Neuronal stem cell (in vitro differentiated cells): ENCODE measurements around the gene PDGFA.
A peak's percentile ranks its signal among the peaks of the same experiment; 100 is the strongest.

Experiments
- DNase-seq: peaks from one replicate; pipeline ENCODE4 v3.0.0-alpha.2; 2013; ENCODE audit warnings: low spot score
- H2AFZ ChIP-seq: one replicate; pipeline ENCODE4 v1.6.1; 2013; ENCODE audit warnings: mild to moderate bottlenecking, low read length, inconsistent platforms
- H2AK5ac ChIP-seq: 2 replicates; pipeline ENCODE4 v1.6.1; 2013; ENCODE audit warnings: low read depth, mild to moderate bottlenecking, inconsistent platforms, low read length, moderate library complexity, mixed read lengths
- H2BK120ac ChIP-seq: 2 replicates; pipeline ENCODE4 v1.6.1; 2013; ENCODE audit warnings: low read depth, mild to moderate bottlenecking, inconsistent platforms, low read length, moderate library complexity, mixed read lengths
- H2BK12ac ChIP-seq: one replicate; pipeline ENCODE4 v1.6.1; 2013; ENCODE audit warnings: low read length, inconsistent platforms
- H2BK15ac ChIP-seq: 2 replicates; pipeline ENCODE4 v1.6.1; 2013; ENCODE audit warnings: mild to moderate bottlenecking, low read length, inconsistent platforms, mixed read lengths
- H2BK5ac ChIP-seq: one replicate; pipeline ENCODE4 v1.6.1; 2013; ENCODE audit warnings: inconsistent platforms, mild to moderate bottlenecking, low read length, moderate library complexity
- H3K14ac ChIP-seq: one replicate; pipeline ENCODE4 v1.6.1; 2013; ENCODE audit warnings: low read length, inconsistent platforms
- H3K18ac ChIP-seq: 2 replicates; pipeline ENCODE4 v1.6.1; 2013; ENCODE audit warnings: low read length, inconsistent platforms
- H3K23ac ChIP-seq: 2 replicates; pipeline ENCODE4 v1.6.1; 2013; ENCODE audit warnings: low read depth, mild to moderate bottlenecking, mixed read lengths, low read length, inconsistent platforms; ENCODE audit not compliant: poor library complexity
- H3K27ac ChIP-seq: replicated peaks from 3 replicates; pipeline ENCODE4 v1.5.1; 2013; ENCODE audit warnings: low read length, inconsistent platforms
- H3K27me3 ChIP-seq, 3 experiments: 2 replicates each; pipeline ENCODE4 v1.6.1; 2013; ENCODE audit warnings: low read length in 3 of 3, mild to moderate bottlenecking in 2 of 3, inconsistent platforms in 1 of 3, low read depth in 1 of 3, mixed read lengths in 1 of 3, moderate library complexity in 1 of 3; ENCODE audit not compliant: control insufficient read depth in 3 of 3, insufficient read depth in 3 of 3
- H3K36me3 ChIP-seq, 2 donors: replicated peaks in 1 of 2; 2 replicates each; pipeline ENCODE4 v1.6.1; 2013; ENCODE audit warnings: low read length in 2 of 2; ENCODE audit not compliant: control insufficient read depth in 2 of 2, insufficient read depth in 2 of 2
- H3K4ac ChIP-seq: 2 replicates; pipeline ENCODE4 v1.6.1; 2013; ENCODE audit warnings: inconsistent platforms, mild to moderate bottlenecking, low read length, moderate library complexity
- H3K4me1 ChIP-seq, 2 donors: 1 replicate in 1 of 2; 2 replicates in 1 of 2; pipeline ENCODE4 v1.6.1; 2013; ENCODE audit warnings: low read length in 2 of 2, low read depth in 1 of 2; ENCODE audit not compliant: control insufficient read depth in 2 of 2, insufficient read depth in 1 of 2
- H3K4me2 ChIP-seq: one replicate; pipeline ENCODE4 v1.6.1; 2013; ENCODE audit warnings: mild to moderate bottlenecking, low read length, inconsistent platforms; ENCODE audit not compliant: insufficient read depth, poor library complexity, severe bottlenecking
- H3K4me3 ChIP-seq, 2 donors: 2 replicates each; pipeline ENCODE4 v1.5.1; 2013; ENCODE audit warnings: low read length in 2 of 2, mild to moderate bottlenecking in 2 of 2, inconsistent platforms in 1 of 2, moderate library complexity in 1 of 2
- H3K79me1 ChIP-seq: one replicate; pipeline ENCODE4 v1.6.1; 2013; ENCODE audit warnings: low read depth, mild to moderate bottlenecking, inconsistent platforms, low read length, moderate library complexity
- H3K9ac ChIP-seq: one replicate; pipeline ENCODE4 v1.6.1; 2013; ENCODE audit warnings: mild to moderate bottlenecking, low read depth, low read length, inconsistent platforms; ENCODE audit not compliant: poor library complexity
- H3K9me3 ChIP-seq, 2 donors: replicated peaks in 1 of 2; 2 replicates each; pipeline versions ENCODE3 to v1.6.1; 2013; ENCODE audit warnings: low read length in 2 of 2, mild to moderate bottlenecking in 2 of 2, inconsistent platforms in 1 of 2, low read depth in 1 of 2, mixed read lengths in 1 of 2, moderate library complexity in 1 of 2; ENCODE audit not compliant: control insufficient read depth in 2 of 2, insufficient read depth in 1 of 2
- H4K8ac ChIP-seq: one replicate; pipeline ENCODE4 v1.6.1; 2013; ENCODE audit warnings: low read depth, mild to moderate bottlenecking, inconsistent platforms, low read length, moderate library complexity
- H4K91ac ChIP-seq: one replicate; pipeline ENCODE4 v1.6.1; 2013; ENCODE audit warnings: low read length, low read depth, mild to moderate bottlenecking, inconsistent platforms; ENCODE audit not compliant: poor library complexity
- WGBS, 2 donors: extraction: QIAGEN DNeasy Blood & Tissue Kit; methylation state at CpG; one replicate each; pipeline ENCODE4 v1.1.7; 2013; ENCODE audit warnings: missing lambda C conversion rate in 2 of 2, mixed read lengths in 1 of 2; ENCODE audit not compliant: insufficient read length in 2 of 2, insufficient replicate concordance in 1 of 2; ENCODE audit errors: extremely low coverage in 2 of 2; 5-methylcytosine and 5-hydroxymethylcytosine counted together

The PDGFA gene

DNA sequence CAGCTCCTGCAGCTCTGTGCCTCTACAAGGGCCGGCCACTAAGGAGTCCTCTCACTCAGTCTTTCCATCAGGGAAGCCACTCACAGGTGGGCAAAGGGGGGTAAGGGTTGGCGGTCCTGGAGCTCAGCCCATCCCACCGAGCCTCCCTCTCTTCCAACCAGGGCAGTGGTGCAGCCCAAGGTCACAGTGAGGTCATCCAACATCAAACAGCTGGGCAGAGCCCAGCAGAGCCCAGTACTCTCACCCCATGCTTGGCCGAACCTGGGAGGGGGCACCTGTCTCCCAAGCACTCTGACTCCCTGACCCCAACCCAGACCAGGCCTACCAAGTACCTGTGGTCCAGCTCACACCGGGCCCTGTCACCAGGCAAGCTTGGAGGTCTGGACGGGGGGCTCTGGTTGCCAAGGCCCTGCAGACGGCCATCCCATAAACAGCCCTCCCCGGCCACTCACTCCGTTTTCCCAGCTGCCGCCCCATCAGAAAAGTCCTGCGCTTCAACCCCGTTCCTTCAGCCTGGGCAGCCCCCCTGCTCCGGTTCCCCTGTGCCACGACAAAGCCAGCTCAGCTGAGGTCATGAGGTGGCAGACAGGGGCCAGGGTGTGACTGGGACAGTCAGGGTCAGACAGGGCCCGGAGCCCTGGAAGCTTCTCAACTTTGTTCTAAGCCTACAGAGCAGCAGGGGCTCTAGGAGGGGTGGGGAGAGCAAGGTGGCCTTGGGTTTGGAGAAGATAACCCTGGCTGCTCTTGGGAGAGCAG lies 27.5 kb downstream of the PDGFA start:
- Histone ChIP-seq H3K4me2 (no peak overlapping the region), H2BK15ac (peak overlapping the region; percentile 78), H3K14ac (peak overlapping the region; percentile 56), H2BK5ac (peak overlapping the region; percentile 66), H3K9ac (no peak overlapping the region), H2BK12ac (peak overlapping the region; percentile 73), H3K27ac (no peak overlapping the region), H3K36me3 (no peaks in the 10 kb centered on the region), H2BK120ac (peak overlapping the region; percentile 61), H3K23ac (no peak overlapping the region), H3K18ac (peak overlapping the region; percentile 76), H4K91ac (no peak overlapping the region), H3K4me3 (no peak overlapping the region), H3K4me1 (no peaks in the 10 kb centered on the region), H2AFZ (no peak overlapping the region), H2AK5ac (peak overlapping the region; percentile 84), H3K9me3 (no peaks in the 10 kb centered on the region), H4K8ac (peak overlapping the region; percentile 17), H3K27me3 (no peaks in the 10 kb centered on the region), H3K4ac (no peak overlapping the region), H3K79me1 (no peaks in the 10 kb centered on the region)
- WGBS, 2 donors: no CpG with 5 or more reads among the region's 15 CpGs
- no peak for DNase-seq

GRCh38 chr7:491292-491957 lies 28.2 kb downstream of the PDGFA start:
- WGBS, 2 donors: no CpG with 5 or more reads among the region's 22 CpGs
- Histone ChIP-seq H3K79me1 (no peaks in the 10 kb centered on the region), H4K91ac (no peak overlapping the region), H2BK120ac (peak overlapping the region; percentile 61), H2BK5ac (peak overlapping the region; percentile 66), H3K4me2 (no peak overlapping the region), H3K36me3 (no peaks in the 10 kb centered on the region), H3K4me3 (no peak overlapping the region), H2BK12ac (peak overlapping the region; percentile 73), H3K23ac (no peak overlapping the region), H3K27ac (no peak overlapping the region), H3K4me1 (no peaks in the 10 kb centered on the region), H4K8ac (peak overlapping the region; percentile 17), H3K14ac (peak overlapping the region; percentile 56), H3K9ac (no peak overlapping the region), H2AK5ac (peak overlapping the region; percentile 84), H3K27me3 (peaks cover 0 to 2% (median 0%) of the 10 kb centered on the region in 3 experiments), H2BK15ac (peak overlapping the region; percentile 78), H2AFZ (no peak overlapping the region), H3K9me3 (peaks cover 0 to under 1% of the 10 kb centered on the region in 2 donors), H3K18ac (peak overlapping the region; percentile 76), H3K4ac (no peak overlapping the region)
- no peak for DNase-seq

DNA sequence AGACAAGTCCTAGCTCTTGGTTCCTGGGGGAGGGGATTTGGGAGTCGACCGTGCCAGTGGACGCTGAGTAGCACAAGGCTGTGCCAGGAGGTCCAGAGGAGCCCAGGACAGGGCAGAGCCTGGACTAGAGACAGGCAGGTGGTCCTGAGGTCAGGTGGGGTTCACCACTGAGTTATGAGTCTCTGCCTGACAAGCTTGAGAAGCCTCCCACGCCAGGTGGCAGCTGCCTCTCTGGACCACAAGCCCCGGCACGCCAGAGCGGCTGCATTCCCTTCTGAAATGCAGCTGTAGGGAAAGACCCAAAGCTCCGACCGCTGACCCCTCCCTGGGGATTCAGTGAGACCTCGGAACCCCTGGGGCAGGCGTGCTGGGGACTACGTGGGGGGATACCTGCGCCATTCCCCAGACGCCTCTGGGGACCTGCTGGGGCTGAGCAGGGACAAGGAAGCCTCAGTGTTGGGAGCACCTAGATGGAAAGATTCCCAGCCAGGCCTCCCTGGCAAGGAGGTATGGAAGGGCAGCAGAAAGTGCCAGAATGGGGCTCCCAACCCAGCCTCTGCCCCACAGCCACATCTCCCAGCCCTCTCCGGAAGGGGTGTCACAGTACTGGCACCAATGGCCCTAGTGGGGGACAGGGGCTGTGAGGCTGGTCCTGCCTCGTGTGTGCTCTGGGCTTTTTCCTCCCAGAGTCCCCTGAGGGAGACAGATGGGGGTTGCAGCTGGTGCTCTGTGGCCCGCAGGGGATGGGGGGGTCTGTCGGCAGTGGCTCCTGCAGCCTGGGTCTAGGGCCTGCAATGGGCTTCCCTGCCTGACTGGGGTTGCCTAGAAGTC lies 29.0 kb downstream of the PDGFA start:
- H3K79me1 ChIP-seq: no peaks in the 10 kb centered on the region
- no peak overlapping the region for H3K4me3 ChIP-seq
- peak overlapping the region; percentile 35 for H3K23ac ChIP-seq
- peaks cover 0 to 6% (median 3%) of the 10 kb centered on the region in 3 experiments for H3K27me3 ChIP-seq
- no peak overlapping the region for H4K8ac ChIP-seq
- H2BK120ac ChIP-seq: peak overlapping the region; percentile 29
- H3K14ac ChIP-seq: peak overlapping the region; percentile 38
- H2BK15ac ChIP-seq: no peak overlapping the region
- H2AFZ ChIP-seq: no peak overlapping the region
- DNase-seq: no peak
- WGBS, 2 donors: no CpG with 5 or more reads among the region's 18 CpGs
- H2AK5ac ChIP-seq: no peak overlapping the region
- H2BK5ac ChIP-seq: peak overlapping the region; percentile 66
- H3K27ac ChIP-seq: no peak overlapping the region
- H3K18ac ChIP-seq: peak overlapping the region; percentile 33
- peaks cover 0 to 4% of the 10 kb centered on the region in 2 donors for H3K9me3 ChIP-seq
- no peak overlapping the region for H3K4ac ChIP-seq
- H4K91ac ChIP-seq: no peak overlapping the region
- no peak overlapping the region for H3K9ac ChIP-seq
- peaks cover 0 to 3% of the 10 kb centered on the region in 2 donors for H3K4me1 ChIP-seq
- no peak overlapping the region for H3K4me2 ChIP-seq
- peaks cover 0 to 2% of the 10 kb centered on the region in 2 donors for H3K36me3 ChIP-seq
- H2BK12ac ChIP-seq: no peak overlapping the region
